Ascending aorta (tissue), 2 donors: ENCODE results near the gene CDH13. TPM values are rescaled to one million over a fixed set of nuclear protein-coding genes. Genes with fewer than 3 reads are reported as not detected.

Source experiments
- DNase-seq, 2 donors: peaks; one replicate each; pipeline ENCODE4 v3.0.0-alpha.2; 2019; ENCODE audit warnings: low spot score in 2 of 2
- H3K27ac ChIP-seq, 2 donors: fragments of 200-600 bp; sonication (generic); one replicate each; pipeline ENCODE4 v1.5.1; 2016 to 2017; ENCODE audit warnings: mild to moderate bottlenecking in 1 of 2
- H3K27me3 ChIP-seq: fragments of 200-600 bp; sonication (generic); one replicate; pipeline ENCODE4 v1.5.1; 2017
- H3K36me3 ChIP-seq, 2 donors: fragments of 200-600 bp; sonication (generic); one replicate each; pipeline ENCODE4 v1.5.1; 2016
- H3K4me1 ChIP-seq, 2 donors: fragments of 200-600 bp; sonication (generic); one replicate each; pipeline ENCODE4 v1.5.1; 2016 to 2017; ENCODE audit warnings: mild to moderate bottlenecking in 1 of 2
- H3K4me3 ChIP-seq, 2 donors: fragments of 200-600 bp; sonication (generic); one replicate each; pipeline ENCODE4 v1.5.1; 2016 to 2017; ENCODE audit warnings: mild to moderate bottlenecking in 1 of 2
- H3K9me3 ChIP-seq, 2 donors: fragments of 200-600 bp; sonication (generic); one replicate each; pipeline ENCODE4 v1.5.1; 2016
- intact Hi-C: fragments of 100-400 bp; cut with DNase I; formaldehyde crosslinking; loops from one replicate; pipeline ENCODE4 v1.15.1; 2023
- total RNA-seq: library from RNA; depleted of rRNA; stranded (reverse); fragments of >200 nt; gene quantifications from one replicate; pipeline ENCODE4 v1.1.0, GENCODE V29; 2016
- TF ChIP-seq, protein P1 (sequence below), 3 experiments: fragments of 200-600 bp in 2 of 3; fragments of 450-650 bp in 1 of 3; sonication (generic) in 2 of 3; IDR thresholded peaks; one replicate each; pipeline ENCODE4 v1.5.1; 2016 to 2019; ENCODE audit warnings: antibody characterized with exemption in 3 of 3, mild to moderate bottlenecking in 1 of 3, moderate library complexity in 1 of 3

CDH13 gene
- total RNA-seq, 1 donor from 2014 or later = 160 TPM

DNA sequence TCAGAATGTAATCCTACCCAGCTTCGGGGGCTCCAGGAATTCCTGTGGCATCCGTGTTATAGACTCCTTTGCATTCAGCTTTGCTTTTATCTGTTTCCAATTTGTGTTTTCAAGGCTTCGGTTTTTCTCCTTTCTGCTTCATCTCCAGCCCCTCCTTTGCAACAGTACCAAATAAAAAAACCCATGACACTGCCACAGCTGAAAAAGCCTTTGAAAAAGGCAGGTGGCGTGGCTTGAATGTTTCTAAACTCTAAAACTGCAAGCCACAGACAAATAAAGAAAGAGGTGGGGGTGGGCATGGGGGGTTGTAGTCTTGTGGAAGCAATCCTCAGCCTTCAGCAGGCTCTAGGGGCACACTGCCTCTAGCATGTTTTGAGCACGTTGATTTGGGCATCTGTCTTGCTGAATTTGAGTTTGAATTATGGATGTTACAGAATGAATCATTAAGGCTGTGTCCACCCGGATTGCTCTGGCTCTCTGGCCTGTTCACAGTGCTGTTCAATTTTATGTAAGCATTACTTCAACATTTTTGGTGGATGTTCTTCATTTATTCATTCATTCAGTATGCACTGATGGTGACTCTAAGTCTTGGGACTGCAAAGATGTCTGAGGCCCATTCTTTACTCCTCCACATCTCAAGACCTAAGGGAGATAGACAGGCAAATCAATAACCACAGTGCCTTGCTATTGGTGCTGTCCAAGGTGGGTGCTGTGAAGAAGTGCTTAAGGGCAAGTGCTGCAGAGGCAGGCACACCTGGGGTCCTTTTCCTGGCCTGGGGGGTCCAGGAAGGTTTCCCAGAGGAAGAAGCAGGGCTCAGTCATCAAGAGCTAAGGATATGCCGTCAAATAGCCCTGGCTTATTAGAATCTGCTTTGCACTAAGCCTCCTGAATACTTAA is 77.4 kb downstream of the CDH13 start:
- H3K4me3 ChIP-seq = no peak overlapping the region
- intact Hi-C loops = no loop called here
- TF ChIP-seq, protein P1, sequence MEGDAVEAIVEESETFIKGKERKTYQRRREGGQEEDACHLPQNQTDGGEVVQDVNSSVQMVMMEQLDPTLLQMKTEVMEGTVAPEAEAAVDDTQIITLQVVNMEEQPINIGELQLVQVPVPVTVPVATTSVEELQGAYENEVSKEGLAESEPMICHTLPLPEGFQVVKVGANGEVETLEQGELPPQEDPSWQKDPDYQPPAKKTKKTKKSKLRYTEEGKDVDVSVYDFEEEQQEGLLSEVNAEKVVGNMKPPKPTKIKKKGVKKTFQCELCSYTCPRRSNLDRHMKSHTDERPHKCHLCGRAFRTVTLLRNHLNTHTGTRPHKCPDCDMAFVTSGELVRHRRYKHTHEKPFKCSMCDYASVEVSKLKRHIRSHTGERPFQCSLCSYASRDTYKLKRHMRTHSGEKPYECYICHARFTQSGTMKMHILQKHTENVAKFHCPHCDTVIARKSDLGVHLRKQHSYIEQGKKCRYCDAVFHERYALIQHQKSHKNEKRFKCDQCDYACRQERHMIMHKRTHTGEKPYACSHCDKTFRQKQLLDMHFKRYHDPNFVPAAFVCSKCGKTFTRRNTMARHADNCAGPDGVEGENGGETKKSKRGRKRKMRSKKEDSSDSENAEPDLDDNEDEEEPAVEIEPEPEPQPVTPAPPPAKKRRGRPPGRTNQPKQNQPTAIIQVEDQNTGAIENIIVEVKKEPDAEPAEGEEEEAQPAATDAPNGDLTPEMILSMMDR (IDR thresholded peaks at IDR 0.05) = no peak
- peaks cover 5 to 28% of the 10 kb centered on the region in 2 donors for H3K4me1 ChIP-seq
- no peak overlapping the region for H3K27ac ChIP-seq
- DNase-seq = no peak
- H3K9me3 ChIP-seq = no peaks in the 10 kb centered on the region
- no peaks in the 10 kb centered on the region for H3K36me3 ChIP-seq
- H3K27me3 ChIP-seq = no peaks in the 10 kb centered on the region

DNA sequence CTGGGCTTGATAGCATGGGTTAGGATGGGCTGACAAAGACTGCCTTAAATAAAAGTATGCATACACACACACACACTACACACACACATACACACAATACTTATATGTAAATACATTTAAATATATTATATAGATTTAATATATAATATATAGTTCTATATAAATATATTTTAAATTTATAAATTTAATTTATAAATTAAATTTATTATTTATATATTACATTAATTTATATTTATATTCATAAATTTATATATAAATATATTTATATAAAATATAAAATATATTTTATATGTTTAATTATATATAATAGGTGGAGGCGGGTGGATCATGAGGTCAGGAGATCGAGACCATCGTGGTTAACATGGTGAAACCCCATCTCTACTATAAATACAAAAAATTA is 83.2 kb downstream of the CDH13 start:
- no peak for DNase-seq
- no peaks in the 10 kb centered on the region for H3K9me3 ChIP-seq
- intact Hi-C loops = no loop called here
- TF ChIP-seq, protein P1 (IDR thresholded peaks at IDR 0.05) = no peak
- H3K36me3 ChIP-seq = no peaks in the 10 kb centered on the region
- H3K27me3 ChIP-seq = no peaks in the 10 kb centered on the region
- H3K4me1 ChIP-seq = peaks cover 0 to 9% of the 10 kb centered on the region in 2 donors
- no peak overlapping the region for H3K4me3 ChIP-seq
- no peak overlapping the region for H3K27ac ChIP-seq

DNA sequence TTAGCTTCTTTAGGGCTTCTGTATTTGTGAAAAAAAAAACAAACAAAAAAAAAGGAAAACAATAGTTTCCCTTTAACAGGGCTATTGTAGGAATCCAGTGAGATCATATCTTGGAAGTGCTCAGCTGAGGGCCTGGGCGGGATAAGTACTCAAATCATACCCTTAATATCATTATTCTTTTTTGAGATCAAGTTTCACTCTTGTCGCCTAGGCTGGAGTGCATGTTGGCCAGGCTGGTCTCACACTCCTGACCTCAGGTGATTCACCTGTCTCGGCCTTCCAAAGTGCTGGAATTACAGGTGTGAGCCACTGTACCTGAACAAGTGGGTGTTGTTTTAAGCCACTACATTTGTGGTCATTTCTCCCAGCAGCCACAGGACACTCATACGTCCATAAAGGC is 87.0 kb downstream of the CDH13 start:
- H3K27me3 ChIP-seq = no peaks in the 10 kb centered on the region
- TF ChIP-seq, protein P1 (IDR thresholded peaks at IDR 0.05) = no peak
- intact Hi-C loops = no loop called here
- H3K4me1 ChIP-seq = peaks cover 4 to 18% of the 10 kb centered on the region in 2 donors
- no peak for DNase-seq
- no peaks in the 10 kb centered on the region for H3K36me3 ChIP-seq
- H3K27ac ChIP-seq = no peak overlapping the region
- H3K9me3 ChIP-seq = no peaks in the 10 kb centered on the region
- no peak overlapping the region for H3K4me3 ChIP-seq

DNA sequence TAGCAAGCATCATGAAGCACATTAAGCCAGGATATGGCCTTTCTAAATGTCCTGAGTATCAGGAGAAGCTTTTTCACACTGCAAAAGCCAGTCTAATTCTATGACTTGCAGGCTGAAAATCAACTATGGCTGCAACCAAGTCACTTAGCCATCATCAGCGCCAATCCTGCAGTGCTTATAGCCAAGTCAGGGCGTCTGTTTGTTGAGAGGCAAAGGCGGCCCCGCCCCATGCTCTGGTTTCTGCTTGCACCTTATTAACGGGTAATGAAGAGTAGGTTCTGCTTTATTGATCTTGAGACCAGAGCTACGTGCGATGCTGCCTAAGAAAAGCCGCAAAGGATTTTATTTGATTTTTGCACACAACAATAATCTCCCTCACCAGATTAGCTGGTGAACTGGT is 88.4 kb downstream of the CDH13 start:
- no peaks in the 10 kb centered on the region for H3K9me3 ChIP-seq
- H3K4me1 ChIP-seq = peaks cover 4 to 18% of the 10 kb centered on the region in 2 donors
- H3K4me3 ChIP-seq = no peak overlapping the region
- H3K36me3 ChIP-seq = no peaks in the 10 kb centered on the region
- H3K27ac ChIP-seq = no peak overlapping the region
- intact Hi-C loops = no loop called here
- TF ChIP-seq, protein P1 (IDR thresholded peaks at IDR 0.05) = no peak
- no peak for DNase-seq
- H3K27me3 ChIP-seq = no peaks in the 10 kb centered on the region

DNA sequence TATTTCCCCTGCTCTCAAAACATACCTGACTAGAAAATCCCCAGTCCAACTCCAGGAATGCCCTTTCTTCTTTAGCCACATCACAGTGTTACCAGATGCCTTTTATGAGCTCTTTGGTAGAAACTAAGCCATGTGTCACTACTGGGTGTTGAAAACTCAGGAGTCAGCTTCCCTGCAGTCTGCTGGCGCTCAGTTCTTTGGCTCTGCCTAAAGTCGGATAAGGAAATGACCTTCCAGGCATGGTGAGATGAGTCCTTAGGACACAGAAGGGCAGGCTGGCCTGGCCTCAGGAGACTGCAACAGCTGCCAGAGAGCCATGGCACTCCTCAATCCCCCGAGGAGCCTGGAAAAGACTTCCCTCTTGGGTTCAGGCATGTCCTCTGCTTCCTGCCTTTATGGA is 89.1 kb downstream of the CDH13 start:
- peak in 1 of 2 donors; percentile 71 for DNase-seq
- Histone ChIP-seq H3K36me3 (no peaks in the 10 kb centered on the region), H3K4me3 (peak overlapping the region in 1 of 2 donors; percentile 10), H3K9me3 (no peaks in the 10 kb centered on the region), H3K27me3 (no peaks in the 10 kb centered on the region), H3K4me1 (peaks cover 4 to 18% of the 10 kb centered on the region in 2 donors), H3K27ac (peak overlapping the region; percentile 57 to 75)
- TF ChIP-seq, protein P1 (IDR thresholded peaks at IDR 0.05) = no peak
- intact Hi-C loops = no loop called here
